ENCODE measurements around the gene SYNGR1.

The SYNGR1 gene

DNA sequence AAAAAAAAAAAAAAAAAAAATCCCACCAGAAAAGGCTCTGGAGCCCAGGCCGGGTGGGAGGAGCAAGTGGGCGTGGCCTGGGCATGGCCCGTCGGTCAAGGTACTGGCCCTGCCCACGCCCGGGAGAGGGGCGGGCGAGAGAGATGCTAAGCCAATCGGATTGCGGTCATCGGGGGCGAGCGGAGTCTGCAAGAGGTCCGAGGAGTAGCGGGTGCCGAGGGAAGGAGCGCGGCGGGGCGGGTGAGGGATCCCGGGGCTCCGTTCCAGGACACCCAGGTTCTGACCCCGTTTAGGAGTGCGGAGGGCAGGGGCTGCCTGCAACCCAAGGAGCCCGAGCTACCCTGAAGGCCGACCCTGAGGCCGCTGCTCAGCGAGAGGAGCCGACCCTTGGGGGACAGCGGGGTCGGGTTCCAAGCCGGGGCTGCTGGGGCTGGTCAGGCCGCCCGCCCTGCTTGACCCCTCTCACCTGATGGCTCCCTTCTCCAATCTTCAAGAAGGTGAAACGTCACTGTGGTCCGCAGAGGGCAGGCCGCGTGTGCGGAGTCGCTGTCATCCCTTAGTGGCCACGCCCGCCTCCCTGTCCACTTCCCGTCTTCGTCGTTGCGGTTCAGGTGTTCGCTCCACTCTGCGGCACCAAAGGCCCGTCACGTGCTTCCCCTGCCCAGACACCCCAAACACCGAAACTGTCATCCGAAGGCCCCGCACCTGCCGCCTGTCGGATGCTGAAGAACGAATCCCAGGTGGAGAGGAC, 38.6 kb downstream of the SYNGR1 start:
- TF ChIP-seq, protein P1, sequence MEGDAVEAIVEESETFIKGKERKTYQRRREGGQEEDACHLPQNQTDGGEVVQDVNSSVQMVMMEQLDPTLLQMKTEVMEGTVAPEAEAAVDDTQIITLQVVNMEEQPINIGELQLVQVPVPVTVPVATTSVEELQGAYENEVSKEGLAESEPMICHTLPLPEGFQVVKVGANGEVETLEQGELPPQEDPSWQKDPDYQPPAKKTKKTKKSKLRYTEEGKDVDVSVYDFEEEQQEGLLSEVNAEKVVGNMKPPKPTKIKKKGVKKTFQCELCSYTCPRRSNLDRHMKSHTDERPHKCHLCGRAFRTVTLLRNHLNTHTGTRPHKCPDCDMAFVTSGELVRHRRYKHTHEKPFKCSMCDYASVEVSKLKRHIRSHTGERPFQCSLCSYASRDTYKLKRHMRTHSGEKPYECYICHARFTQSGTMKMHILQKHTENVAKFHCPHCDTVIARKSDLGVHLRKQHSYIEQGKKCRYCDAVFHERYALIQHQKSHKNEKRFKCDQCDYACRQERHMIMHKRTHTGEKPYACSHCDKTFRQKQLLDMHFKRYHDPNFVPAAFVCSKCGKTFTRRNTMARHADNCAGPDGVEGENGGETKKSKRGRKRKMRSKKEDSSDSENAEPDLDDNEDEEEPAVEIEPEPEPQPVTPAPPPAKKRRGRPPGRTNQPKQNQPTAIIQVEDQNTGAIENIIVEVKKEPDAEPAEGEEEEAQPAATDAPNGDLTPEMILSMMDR (IDR thresholded peaks at IDR 0.05), result no peak

DNA sequence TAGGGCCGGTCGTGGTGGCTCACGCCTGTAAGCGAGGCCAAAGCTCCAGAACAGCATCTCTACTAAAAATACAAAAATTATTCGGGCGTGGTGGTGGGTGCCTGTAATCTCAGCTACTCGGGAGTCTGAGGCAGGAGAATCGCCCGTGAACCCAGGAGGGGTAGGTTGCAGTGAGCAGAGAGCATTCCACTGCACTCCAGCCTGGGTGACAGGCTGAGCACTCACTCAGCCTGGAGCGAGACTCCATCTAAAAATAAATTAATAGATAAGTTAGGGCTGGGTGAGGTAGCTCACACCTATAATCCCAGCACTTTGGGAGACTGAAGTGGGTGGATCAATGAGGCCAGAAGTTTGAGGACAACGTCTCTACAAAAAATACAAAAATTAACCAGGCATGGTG, 39.6 kb downstream of the SYNGR1 start:
- TF ChIP-seq, protein P1 (IDR thresholded peaks at IDR 0.05), result no peak

DNA sequence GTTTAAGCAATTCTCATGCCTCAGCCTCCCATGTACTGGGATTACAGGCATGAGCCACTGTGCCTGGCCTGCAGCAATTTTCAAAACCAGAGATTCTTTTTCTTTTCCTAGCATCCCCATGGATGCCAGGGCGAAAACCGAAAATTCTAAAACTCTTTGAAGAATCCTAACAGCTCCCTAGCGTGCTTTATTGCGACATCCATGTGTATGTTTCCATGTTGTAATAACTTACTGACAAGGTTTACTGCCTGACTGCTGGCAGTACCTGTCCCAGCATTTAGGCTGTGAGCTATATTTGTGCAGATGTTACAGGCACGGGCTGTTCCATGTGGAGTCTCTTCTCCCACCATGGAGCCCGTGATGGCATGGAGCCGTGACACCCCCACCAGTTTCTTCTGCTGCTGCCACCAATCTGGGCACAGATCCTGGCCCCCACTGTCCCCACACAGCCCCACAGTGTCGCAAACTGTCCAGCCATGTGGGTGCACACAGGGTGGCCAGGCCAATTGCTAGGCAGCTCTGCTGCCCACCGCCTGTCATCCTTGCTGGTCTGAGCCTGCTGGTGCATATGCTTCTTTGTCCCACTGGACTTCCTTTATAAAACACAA, 42.7 kb downstream of the SYNGR1 start:
- TF ChIP-seq, protein P1 (IDR thresholded peaks at IDR 0.05), result no peak

DNA sequence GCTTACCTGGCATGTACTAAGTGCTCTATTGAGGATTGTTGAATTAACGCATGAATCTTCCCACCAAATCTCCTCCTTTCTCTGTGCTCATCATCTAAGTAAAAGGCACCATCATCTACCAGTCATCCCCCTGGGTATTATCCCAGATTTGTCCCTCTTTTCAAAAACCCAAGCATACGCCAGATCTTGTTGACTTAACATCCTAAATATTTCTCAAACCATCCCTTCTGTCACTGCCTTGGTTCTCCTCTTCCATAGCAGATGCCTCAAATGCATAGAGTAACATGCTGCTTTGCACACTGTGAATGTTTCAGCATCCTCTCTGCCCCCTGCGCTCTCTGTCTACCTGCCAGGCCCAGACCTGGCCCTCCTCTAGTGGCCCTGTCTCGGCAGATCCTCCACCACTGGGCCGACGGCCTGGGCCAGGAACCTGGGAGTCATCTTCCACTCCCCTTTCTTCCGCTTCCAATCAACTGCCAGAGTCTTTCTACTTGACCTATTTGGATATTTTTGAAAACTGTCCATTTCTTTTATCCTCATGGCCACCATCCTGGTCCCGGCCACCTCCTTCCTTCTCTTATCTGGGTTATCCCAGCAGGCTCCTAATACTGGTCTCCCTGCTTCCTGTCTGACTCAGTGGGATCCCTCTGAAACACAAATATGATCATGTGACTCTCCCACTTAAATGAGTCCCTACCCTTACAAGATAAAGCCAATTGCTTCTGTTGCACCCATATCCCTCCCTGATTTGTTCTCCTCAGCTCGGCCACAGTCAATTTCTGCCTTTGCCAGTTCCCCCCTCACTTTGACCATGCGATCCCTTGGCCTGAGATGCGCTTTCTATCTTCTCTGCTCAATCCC, 46.4 kb downstream of the SYNGR1 start:
- TF ChIP-seq, protein P1 (IDR thresholded peaks at IDR 0.05), result no peak

DNA sequence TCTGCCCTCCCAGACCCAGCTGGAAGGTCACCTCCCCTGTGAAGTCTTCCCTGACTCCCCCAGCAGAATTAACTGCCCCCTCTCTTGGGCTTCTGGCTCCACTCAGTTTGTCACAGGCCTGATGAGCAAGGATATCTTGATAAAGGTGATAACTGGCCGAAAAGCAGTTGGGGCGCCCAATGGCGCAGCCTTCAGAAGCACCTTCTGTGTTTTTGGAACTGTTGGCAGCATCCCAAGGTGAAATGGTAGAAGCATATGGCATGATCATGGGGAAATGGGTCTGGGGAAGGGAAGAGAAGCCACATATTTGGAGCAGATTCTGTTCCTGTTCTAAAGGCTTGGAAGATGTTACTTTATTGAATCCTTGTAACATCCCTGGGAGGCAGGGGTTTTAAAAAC, 47.0 kb downstream of the SYNGR1 start:
- TF ChIP-seq, protein P1 (IDR thresholded peaks at IDR 0.05), result no peak

DNA sequence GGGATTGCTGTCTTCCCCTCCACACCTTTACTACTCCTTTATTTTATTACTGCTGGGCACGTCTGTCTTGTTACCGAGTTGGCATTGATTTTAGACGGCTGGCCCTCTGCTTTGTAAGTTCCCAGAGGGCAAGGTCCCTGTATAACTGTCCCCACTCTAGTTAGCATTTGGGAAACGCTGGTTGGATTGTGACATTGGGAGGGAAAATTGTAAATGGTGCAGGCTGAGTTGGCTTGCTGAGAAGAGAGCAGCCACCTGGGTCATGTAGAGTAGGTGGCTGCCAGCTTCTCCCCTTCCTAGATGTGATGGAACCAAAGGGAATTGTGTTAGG, 51.5 kb downstream of the SYNGR1 start:
- TF ChIP-seq, protein P1 (IDR thresholded peaks at IDR 0.05), result no peak

DNA sequence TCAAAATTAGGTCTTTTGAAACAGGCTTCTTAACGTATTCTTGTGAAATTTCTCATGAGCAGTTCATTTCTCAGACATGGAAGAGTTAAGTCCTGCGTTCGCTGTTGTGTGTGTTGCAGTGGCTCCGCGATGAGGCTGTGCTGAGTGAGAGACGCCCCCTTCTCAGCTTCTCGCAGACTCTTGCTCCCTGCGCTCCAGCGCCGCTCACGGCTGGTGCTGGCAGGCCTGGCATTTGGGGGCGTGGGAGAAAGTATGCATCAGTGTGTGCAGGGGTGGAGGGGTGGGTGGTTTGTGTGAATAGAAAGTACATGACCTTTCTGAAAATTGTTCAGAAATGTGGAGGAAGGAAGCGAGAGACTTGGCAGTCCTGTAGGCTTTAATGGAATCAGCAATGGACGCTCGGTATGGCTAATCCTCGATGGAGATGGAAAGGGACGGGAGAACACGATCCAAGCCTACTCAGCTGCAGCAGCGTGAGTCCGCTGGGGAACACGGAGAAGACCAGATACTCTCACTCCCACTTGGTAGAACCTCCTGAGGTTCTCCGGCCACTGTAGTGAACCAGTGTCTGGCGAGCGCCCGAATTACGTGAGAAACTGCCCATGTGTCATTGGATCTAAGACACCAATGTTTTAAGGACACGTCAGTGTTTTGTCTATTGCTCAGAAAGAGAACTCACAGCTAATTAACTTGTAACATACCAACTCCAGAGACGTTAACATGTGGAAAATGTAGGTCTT, 55.7 kb downstream of the SYNGR1 start:
- TF ChIP-seq, protein P1 (IDR thresholded peaks at IDR 0.05), result no peak
